Measurements from ENCODE around the gene CSNK1G3.

DNA sequence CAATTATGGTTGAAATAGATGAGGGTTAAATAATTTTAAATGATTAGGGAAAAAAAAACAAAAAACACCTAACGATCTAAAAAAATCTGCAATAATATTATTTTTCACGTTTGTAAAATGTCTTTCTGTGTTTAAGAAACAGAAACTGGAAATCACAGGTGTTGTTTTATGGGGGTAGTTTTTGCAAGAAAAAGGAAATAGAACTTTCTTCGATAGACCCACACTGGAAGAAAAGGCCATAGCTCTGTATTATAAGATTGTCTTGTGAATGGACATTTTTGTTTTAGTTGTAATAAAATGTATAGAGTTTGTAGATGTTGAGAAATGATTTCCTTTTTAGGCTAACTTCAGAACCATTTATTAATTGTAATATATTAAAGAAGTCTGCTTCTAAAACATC is 5.5 kb downstream of the CSNK1G3 start:
- TF ChIP-seq JUN (IDR thresholded peaks at IDR 0.05), result no peak
- TF ChIP-seq POLR2AphosphoS2 (conservative IDR thresholded peaks at IDR 0.05; ENCODE audit: low read length), result no peak
- TF ChIP-seq POLR2A (IDR thresholded peaks at IDR 0.05; ENCODE audit: low read length), result no peak
- TF ChIP-seq, protein P1, sequence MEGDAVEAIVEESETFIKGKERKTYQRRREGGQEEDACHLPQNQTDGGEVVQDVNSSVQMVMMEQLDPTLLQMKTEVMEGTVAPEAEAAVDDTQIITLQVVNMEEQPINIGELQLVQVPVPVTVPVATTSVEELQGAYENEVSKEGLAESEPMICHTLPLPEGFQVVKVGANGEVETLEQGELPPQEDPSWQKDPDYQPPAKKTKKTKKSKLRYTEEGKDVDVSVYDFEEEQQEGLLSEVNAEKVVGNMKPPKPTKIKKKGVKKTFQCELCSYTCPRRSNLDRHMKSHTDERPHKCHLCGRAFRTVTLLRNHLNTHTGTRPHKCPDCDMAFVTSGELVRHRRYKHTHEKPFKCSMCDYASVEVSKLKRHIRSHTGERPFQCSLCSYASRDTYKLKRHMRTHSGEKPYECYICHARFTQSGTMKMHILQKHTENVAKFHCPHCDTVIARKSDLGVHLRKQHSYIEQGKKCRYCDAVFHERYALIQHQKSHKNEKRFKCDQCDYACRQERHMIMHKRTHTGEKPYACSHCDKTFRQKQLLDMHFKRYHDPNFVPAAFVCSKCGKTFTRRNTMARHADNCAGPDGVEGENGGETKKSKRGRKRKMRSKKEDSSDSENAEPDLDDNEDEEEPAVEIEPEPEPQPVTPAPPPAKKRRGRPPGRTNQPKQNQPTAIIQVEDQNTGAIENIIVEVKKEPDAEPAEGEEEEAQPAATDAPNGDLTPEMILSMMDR (IDR thresholded peaks at IDR 0.05), result no peak
- TF ChIP-seq, protein P2, sequence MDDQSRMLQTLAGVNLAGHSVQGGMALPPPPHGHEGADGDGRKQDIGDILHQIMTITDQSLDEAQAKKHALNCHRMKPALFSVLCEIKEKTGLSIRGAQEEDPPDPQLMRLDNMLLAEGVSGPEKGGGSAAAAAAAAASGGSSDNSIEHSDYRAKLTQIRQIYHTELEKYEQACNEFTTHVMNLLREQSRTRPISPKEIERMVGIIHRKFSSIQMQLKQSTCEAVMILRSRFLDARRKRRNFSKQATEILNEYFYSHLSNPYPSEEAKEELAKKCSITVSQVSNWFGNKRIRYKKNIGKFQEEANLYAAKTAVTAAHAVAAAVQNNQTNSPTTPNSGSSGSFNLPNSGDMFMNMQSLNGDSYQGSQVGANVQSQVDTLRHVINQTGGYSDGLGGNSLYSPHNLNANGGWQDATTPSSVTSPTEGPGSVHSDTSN (IDR thresholded peaks at IDR 0.05), result no peak
- no peak for TF ChIP-seq PHF8 (IDR thresholded peaks at IDR 0.05; ENCODE audit: borderline replicate concordance, low read depth)
- TF ChIP-seq KDM1A (IDR thresholded peaks at IDR 0.05; ENCODE audit: low read depth), result no peak

Data from A549 (cell line).